ENCODE results near the gene PLIN1. TPM values are rescaled to one million over a fixed set of nuclear protein-coding genes. Genes with fewer than 3 reads are reported as not detected.

PLIN1 gene
- total RNA-seq (10 to 100 TPM in 1 of 4 donors, 1 to 10 TPM in 2, under 1 TPM in 1; 0.95 to 49.6 (median 1.6) TPM), polyA plus RNA-seq (10 to 100 TPM in 1 of 3 donors, 1 to 10 TPM in 2; 1.2 to 16.9 (median 4.8) TPM)

- Histone ChIP-seq H3K9me3 (no peaks in the 10 kb centered on the region), H3K27me3 (no peaks in the 10 kb centered on the region), H3K27ac (peak within 1 kb of the TSS; percentile 53 to 83 (median 61)), H3K36me3 (peaks cover 0 to 13% (median 0%) of the 10 kb centered on the region in 4 donors), H3K4me3 (no peak within 1 kb of the TSS), H3K4me1 (peaks cover 0 to 22% (median 16%) of the 10 kb centered on the region in 4 donors)
- intact Hi-C loops (cut with DNase I) = no loop called here
- 95% methylated on average over 2 of the region's 2 CpGs for WGBS, 2 donors
- DNase-seq = no peak
- TF ChIP-seq POLR2A (IDR thresholded peaks at IDR 0.05) (no peak), EP300 (IDR thresholded peaks at IDR 0.05) (no peak), CTCF (IDR thresholded peaks at IDR 0.05) (no peak), POLR2AphosphoS5 (IDR thresholded peaks at IDR 0.05) (no peak)
Measured at GRCh38 chr15:89679212-89679611, at the start of gene PLIN1. PLIN1 (minus strand) TSS chr15:89679367; CDS start chr15:89677489, 1,878 bp downstream.

GRCh38 chr15:89728254-89728653 lies 49.1 kb upstream of the PLIN1 start:
- Histone ChIP-seq H3K27me3 (no peaks in the 10 kb centered on the region), H3K36me3 (no peaks in the 10 kb centered on the region), H3K9me3 (peaks cover 0 to 4% (median under 1%) of the 10 kb centered on the region in 4 donors), H3K27ac (peak overlapping the region in 1 of 4 donors; percentile 61), H3K4me1 (no peaks in the 10 kb centered on the region), H3K4me3 (no peak overlapping the region)
- intact Hi-C loops (cut with DNase I) = no loop called here
- no peak for DNase-seq
- TF ChIP-seq POLR2AphosphoS5 (IDR thresholded peaks at IDR 0.05) (peak in 1 of 4 donors; percentile 28), POLR2A (IDR thresholded peaks at IDR 0.05) (no peak), EP300 (IDR thresholded peaks at IDR 0.05) (no peak)
- WGBS, 2 donors = 58 to 63% methylated on average over 2 of the region's 2 CpGs

GRCh38 chr15:89725064-89725463 lies 45.9 kb upstream of the PLIN1 start:
- Histone ChIP-seq H3K36me3 (no peaks in the 10 kb centered on the region), H3K4me3 (no peak overlapping the region), H3K27me3 (no peaks in the 10 kb centered on the region), H3K4me1 (no peaks in the 10 kb centered on the region), H3K27ac (no peak overlapping the region), H3K9me3 (peaks cover 0 to 4% (median under 1%) of the 10 kb centered on the region in 4 donors)
- no peak for TF ChIP-seq POLR2A (IDR thresholded peaks at IDR 0.05)
- no peak for TF ChIP-seq CTCF (IDR thresholded peaks at IDR 0.05)
- TF ChIP-seq POLR2AphosphoS5 (IDR thresholded peaks at IDR 0.05) = no peak
- TF ChIP-seq EP300 (IDR thresholded peaks at IDR 0.05) = no peak
- 78 to 93% methylated on average over 1 of the region's 1 CpG for WGBS, 2 donors
- no peak for DNase-seq
- intact Hi-C loops (cut with DNase I) = no loop called here

GRCh38 chr15:89724621-89725020 lies 45.5 kb upstream of the PLIN1 start:
- intact Hi-C loops (cut with DNase I) = no loop called here
- 97 to 100% methylated on average over 1 of the region's 1 CpG for WGBS, 2 donors
- no peaks in the 10 kb centered on the region for H3K4me1 ChIP-seq
- H3K36me3 ChIP-seq = no peaks in the 10 kb centered on the region
- no peak overlapping the region for H3K4me3 ChIP-seq
- no peak overlapping the region for H3K27ac ChIP-seq
- H3K27me3 ChIP-seq = no peaks in the 10 kb centered on the region
- no peak for DNase-seq
- peaks cover 0 to 4% (median under 1%) of the 10 kb centered on the region in 4 donors for H3K9me3 ChIP-seq
- TF ChIP-seq CTCF (IDR thresholded peaks at IDR 0.05) (no peak), EP300 (IDR thresholded peaks at IDR 0.05) (no peak)

GRCh38 chr15:89723031-89723430 lies 43.9 kb upstream of the PLIN1 start:
- 60 to 64% methylated on average over 3 of the region's 3 CpGs for WGBS, 2 donors
- no peak for DNase-seq
- Histone ChIP-seq H3K27ac (no peak overlapping the region), H3K9me3 (peaks cover 0 to 4% (median under 1%) of the 10 kb centered on the region in 4 donors), H3K4me3 (no peak overlapping the region), H3K4me1 (no peaks in the 10 kb centered on the region), H3K36me3 (no peaks in the 10 kb centered on the region), H3K27me3 (no peaks in the 10 kb centered on the region)
- TF ChIP-seq POLR2AphosphoS5 (IDR thresholded peaks at IDR 0.05) (no peak), EP300 (IDR thresholded peaks at IDR 0.05) (no peak), CTCF (IDR thresholded peaks at IDR 0.05) (no peak), POLR2A (IDR thresholded peaks at IDR 0.05) (no peak)
- intact Hi-C loops (cut with DNase I) = no loop called here

Data from sigmoid colon (tissue), 7 donors.